ENCODE measurements around the gene PTH1R.

DNA sequence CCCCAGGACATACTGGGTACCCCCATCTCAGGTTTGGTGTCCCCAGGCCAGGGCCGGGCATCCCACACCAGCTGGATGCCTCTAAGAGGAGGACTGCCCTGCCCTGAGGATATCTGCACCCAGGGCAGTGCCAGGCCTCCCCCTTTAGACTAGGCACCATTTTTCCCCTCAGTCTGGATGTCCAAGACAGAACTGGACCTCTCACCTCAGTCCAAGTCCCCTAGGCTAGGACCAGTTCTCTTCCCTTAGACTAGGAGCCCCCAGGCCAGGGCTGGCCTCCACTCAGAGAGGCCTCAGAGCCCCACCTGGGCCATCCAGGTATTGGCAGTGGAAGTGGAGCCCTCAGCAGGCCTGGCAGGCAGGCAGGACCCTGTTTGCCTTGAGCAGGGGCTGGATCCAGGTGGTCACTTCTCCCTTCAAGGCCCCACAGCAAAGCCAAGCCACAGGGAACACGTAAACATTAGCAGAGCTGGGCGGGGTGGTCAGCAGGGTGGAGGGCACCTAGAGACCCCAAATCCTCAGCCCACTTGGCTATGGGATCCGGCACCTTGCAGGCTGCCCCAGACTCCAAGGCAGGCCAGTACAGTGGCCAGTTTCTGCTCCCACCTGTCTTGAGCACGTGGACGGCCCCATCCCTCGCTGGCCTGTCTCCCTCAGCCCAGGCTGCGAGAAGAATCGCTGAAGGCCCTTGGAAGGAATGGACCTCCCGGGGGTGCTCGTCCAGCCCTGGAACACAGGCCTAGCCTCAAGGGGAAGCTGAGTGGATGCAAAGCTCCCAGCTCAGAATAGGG, 28.3 kb downstream of the PTH1R start:
- TF ChIP-seq REST (IDR thresholded peaks at IDR 0.05; ENCODE audit: low read depth) (no peak), EZH2 (IDR thresholded peaks at IDR 0.05) (no peak), SIN3A (IDR thresholded peaks at IDR 0.05; ENCODE audit: low read depth) (no peak), YY1 (IDR thresholded peaks at IDR 0.05; ENCODE audit: extremely low read depth, insufficient replicate concordance, low read depth, low read length) (no peak), TCF7L2 (IDR thresholded peaks at IDR 0.05; ENCODE audit: borderline replicate concordance, extremely low read depth, insufficient read depth, insufficient read length) (no peak), CTCF (IDR thresholded peaks at IDR 0.05 in 2 of 3, conservative IDR thresholded peaks at IDR 0.05 in 1 of 3; ENCODE audit: borderline replicate concordance in 1 of 3, insufficient read depth in 1 of 3, low read depth in 2 of 3, low read length in 2 of 3) (no peak), RAD21 (IDR thresholded peaks at IDR 0.05; ENCODE audit: low read depth) (no peak), POLR2AphosphoS5 (IDR thresholded peaks at IDR 0.05; ENCODE audit: low read depth, low read length) (no peak), CEBPB (IDR thresholded peaks at IDR 0.05; ENCODE audit: low read depth) (no peak), SRF (IDR thresholded peaks at IDR 0.05; ENCODE audit: low read depth) (no peak), EGR1 (IDR thresholded peaks at IDR 0.05; ENCODE audit: low read depth) (no peak), ATF3 (IDR thresholded peaks at IDR 0.05) (no peak)
- TF ChIP-seq, protein P1, sequence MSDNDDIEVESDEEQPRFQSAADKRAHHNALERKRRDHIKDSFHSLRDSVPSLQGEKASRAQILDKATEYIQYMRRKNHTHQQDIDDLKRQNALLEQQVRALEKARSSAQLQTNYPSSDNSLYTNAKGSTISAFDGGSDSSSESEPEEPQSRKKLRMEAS (IDR thresholded peaks at IDR 0.05): no peak

Data from HCT116 (cell line).